GM12878 (cell line): ENCODE data around the gene CAMKMT. TPM values are rescaled to one million over a fixed set of nuclear protein-coding genes. Genes with fewer than 3 reads are reported as not detected.

Source experiments
- ATAC-seq: fragments of 200-7000 bp; cut with Tn5 transposase; 3 replicates; pipeline ENCODE4 v1.9.1; 2020; ENCODE audit warnings: mild to moderate bottlenecking, moderate library complexity
- BruUV-seq: library from RNA; stranded (reverse); fragments of 400-500 nt; replicated peaks from 2 replicates; lab custom pipeline; 2021; lab: Mats Ljungman, UMichigan
- CTCF ChIA-PET: fragments of 300-600 bp; sonication (Branson Sonifier 250); formaldehyde crosslinking; extraction: SDS; loops from one replicate; lab custom pipeline; 2021; ENCODE audit warnings: inconsistent platforms; lab: Yijun Ruan, JAX
- POLR2A ChIA-PET: fragments of 350-600 bp; formaldehyde crosslinking; extraction: SDS; loops from one replicate; lab custom pipeline; 2021; ENCODE audit warnings: inconsistent platforms; lab: Charles Lee
- RAD21 ChIA-PET: fragments of 300-600 bp; sonication (Branson Sonifier 250); formaldehyde crosslinking; loops from one replicate; lab custom pipeline; 2023; ENCODE audit warnings: antibody characterized with exemption; ENCODE audit not compliant: unreplicated experiment; lab: Charles Lee
- SMC1A ChIA-PET: fragments of 300-600 bp; sonication (Branson Sonifier 250); formaldehyde crosslinking; loops from one replicate; lab custom pipeline; 2023; ENCODE audit not compliant: unreplicated experiment, uncharacterized antibody; lab: Charles Lee
- DNase-seq: peaks from one replicate; pipeline ENCODE4 v3.0.0-alpha.2; 2011; ENCODE audit warnings: low read depth, low spot score
- FAIRE-seq: peaks from 3 replicates; lab custom pipeline; 2011; peaks lifted over from hg19 to GRCh38; lab: Jason Lieb, UNC
- H2AFZ ChIP-seq: 2 replicates; pipeline ENCODE4 v1.6.0; 2011; ENCODE audit warnings: low read depth, low read length, control low read depth; ENCODE audit not compliant: control insufficient read depth
- H3K27ac ChIP-seq: 2 replicates; pipeline ENCODE4 v1.5.1; 2011; ENCODE audit warnings: control low read depth; ENCODE audit not compliant: control insufficient read depth, insufficient read depth
- H3K27me3 ChIP-seq, 2 experiments: replicated peaks in 1 of 2; 2 replicates each; pipeline versions ENCODE4 v1.6.0 to v1.6.1; 2011; ENCODE audit warnings: low read length in 1 of 2; ENCODE audit not compliant: control insufficient read depth in 2 of 2, insufficient read depth in 2 of 2
- H3K36me3 ChIP-seq, 2 experiments: 2 replicates each; pipeline ENCODE4 v1.5.1; 2011; ENCODE audit warnings: low read length in 1 of 2; ENCODE audit not compliant: control insufficient read depth in 2 of 2, insufficient read depth in 2 of 2
- H3K4me1 ChIP-seq: 2 replicates; pipeline ENCODE4 v1.6.1; 2011; ENCODE audit warnings: mild to moderate bottlenecking, low read length, moderate library complexity, mixed read lengths; ENCODE audit not compliant: control insufficient read depth, insufficient read depth
- H3K4me2 ChIP-seq: 2 replicates; pipeline ENCODE4 v1.6.0; 2011; ENCODE audit warnings: control low read depth; ENCODE audit not compliant: control insufficient read depth, insufficient read depth
- H3K4me3 ChIP-seq: fragments of 200-600 bp; sonication (generic); 2 replicates; pipeline ENCODE4 v1.5.1; 2016
- H3K79me2 ChIP-seq: 2 replicates; pipeline ENCODE4 v1.6.0; 2011; ENCODE audit warnings: low read length; ENCODE audit not compliant: control insufficient read depth, insufficient read depth
- H3K9ac ChIP-seq: 2 replicates; pipeline ENCODE4 v1.8.0; 2011; ENCODE audit warnings: low read length, control low read depth, mixed read lengths; ENCODE audit not compliant: control insufficient read depth, insufficient read depth
- H3K9me3 ChIP-seq: replicated peaks from 3 replicates; pipeline ENCODE4 v1.5.1; 2011; ENCODE audit warnings: mild to moderate bottlenecking, low read length; ENCODE audit not compliant: control insufficient read depth, insufficient read depth
- H4K20me1 ChIP-seq: 2 replicates; pipeline ENCODE4 v1.6.0; 2011; ENCODE audit not compliant: control insufficient read depth, insufficient read depth
- CUX1 ChIP-seq: IDR thresholded peaks from 2 replicates; pipeline ENCODE4 v1.6.1; 2012; ENCODE audit warnings: improper control_type of control experiment, low read depth, low read length; ENCODE audit not compliant: insufficient replicate concordance
- ETV6 ChIP-seq, 2 experiments: fragments of 450-650 bp in 1 of 2; IDR thresholded peaks in 1 of 2; conservative IDR thresholded peaks in 1 of 2; 2 replicates each; pipeline ENCODE4 v1.6.1; 2014; ENCODE audit warnings: antibody characterized with exemption in 1 of 2, borderline replicate concordance in 1 of 2, low read depth in 1 of 2, mild to moderate bottlenecking in 1 of 2, moderate library complexity in 1 of 2
- JUNB ChIP-seq: IDR thresholded peaks from 2 replicates; pipeline ENCODE4 v1.6.1; 2016; ENCODE audit warnings: antibody characterized with exemption, mild to moderate bottlenecking
- MEF2A ChIP-seq: IDR thresholded peaks from 2 replicates; pipeline ENCODE4 v1.6.1; 2011; ENCODE audit warnings: low read depth, mild to moderate bottlenecking, low read length, moderate library complexity; ENCODE audit not compliant: insufficient read depth
- MTA2 ChIP-seq: fragments of 450-650 bp; IDR thresholded peaks from 2 replicates; pipeline ENCODE4 v1.6.1; 2016; ENCODE audit warnings: low read depth, mild to moderate bottlenecking, moderate library complexity
- MXI1 ChIP-seq: fragments of 150-350 bp; IDR thresholded peaks from 2 replicates; pipeline ENCODE4 v1.6.1; 2011; ENCODE audit warnings: low read depth, mild to moderate bottlenecking, inconsistent platforms, low read length, improper control_type of control experiment
- MYC ChIP-seq: IDR thresholded peaks from 2 replicates; pipeline ENCODE4 v1.6.1; 2011; ENCODE audit warnings: mild to moderate bottlenecking, low read length, moderate library complexity, inconsistent platforms; ENCODE audit not compliant: insufficient read depth, insufficient replicate concordance, insufficient read length, severe bottlenecking
- NFIC ChIP-seq: IDR thresholded peaks from 2 replicates; pipeline ENCODE4 v1.6.1; 2012; ENCODE audit warnings: low read depth, mild to moderate bottlenecking, inconsistent platforms, low read length, moderate library complexity
- NFYA ChIP-seq: IDR thresholded peaks from 2 replicates; pipeline ENCODE4 v1.6.1; 2011; ENCODE audit warnings: low read depth, mild to moderate bottlenecking, low read length, improper control_type of control experiment, borderline replicate concordance
- RAD51 ChIP-seq: fragments of 450-650 bp; IDR thresholded peaks from 2 replicates; pipeline ENCODE4 v1.6.1; 2016; ENCODE audit warnings: moderate library complexity, mild to moderate bottlenecking, inconsistent platforms
- SREBF1 ChIP-seq: IDR thresholded peaks from 2 replicates; pipeline ENCODE4 v1.6.1; 2012; ENCODE audit warnings: mild to moderate bottlenecking, low read length
- YY1 ChIP-seq: IDR thresholded peaks from 2 replicates; pipeline ENCODE4 v1.6.1; 2011; ENCODE audit warnings: low read depth, mild to moderate bottlenecking, low read length
- ZBTB11 ChIP-seq: fragments of 450-650 bp; formaldehyde crosslinking; IDR thresholded peaks from 2 replicates; pipeline ENCODE4 v1.5.0; 2022; ENCODE audit warnings: mild to moderate bottlenecking, missing genetic modification characterization
- ZNF384 ChIP-seq: IDR thresholded peaks from 2 replicates; pipeline ENCODE4 v1.6.1; 2012; ENCODE audit warnings: low read depth, mild to moderate bottlenecking, low read length, improper control_type of control experiment, borderline replicate concordance
- ZZZ3 ChIP-seq: IDR thresholded peaks from 2 replicates; pipeline ENCODE4 v1.6.1; 2011; ENCODE audit warnings: low read depth; ENCODE audit not compliant: control insufficient read depth, insufficient read length
- WGBS: methylation state at CpG from one replicate; pipeline ENCODE4 v1.1.6; 2016; ENCODE audit warnings: low lambda C conversion rate; ENCODE audit not compliant: insufficient replicate concordance, insufficient coverage; ENCODE audit errors: missing lambda C conversion rate; 5-methylcytosine and 5-hydroxymethylcytosine counted together
- in situ Hi-C: fragments of 300-500 bp; cut with MboI; formaldehyde crosslinking; loops from 9 replicates; pipeline ENCODE4 v1.14.3; 2018; ENCODE audit warnings: mixed read lengths
- intact Hi-C: fragments of 100-400 bp; cut with micrococcal nuclease; formaldehyde crosslinking; loops from one replicate; pipeline ENCODE4 v1.14.2; 2022; ENCODE audit not compliant: unreplicated experiment
- polyA plus RNA-seq, 11 experiments: library from polyadenylated mRNA; depleted of rRNA in 4 of 11; unstranded in 6 of 11; stranded (reverse) in 5 of 11; fragments of >200 nt; fragmentation: Nextera tagmentation in 4 of 11; fragmentation: Illumina TruSeq in 1 of 11; extraction: Ambion mirVana in 4 of 11; extraction: Trizol in 1 of 11; gene quantifications; 1 replicate in 1 of 11; 2 replicates in 10 of 11; pipeline versions ENCODE4 v1.2.1 to v1.2.3, GENCODE V29; 2011 to 2016; ENCODE audit warnings: inconsistent platforms in 2 of 11, missing spikeins in 2 of 11, low read depth in 1 of 11
- total RNA-seq, 4 experiments: library from RNA; depleted of rRNA in 3 of 4; stranded (reverse); fragments of >200 nt in 3 of 4; fragmentation: Illumina TruSeq in 1 of 4; extraction: Trizol in 1 of 4; gene quantifications; 2 replicates each; pipeline versions ENCODE4 v1.2.1 to v1.2.3, GENCODE V29; 2013 to 2021

CAMKMT gene
- total and polyA plus RNA-seq, 10 of the 15 experiments (the other 5 are each of a cell fraction or from before 2014, with no cell fraction given), result 2.7 to 16.0 (median 11.8) TPM

- 0 out of 2 replicates have a peak overlapping the region, but pooled peaks have one; percentile 42 for H3K4me2 ChIP-seq
- no peaks in the 10 kb centered on the region for H3K36me3 ChIP-seq
- H3K79me2 ChIP-seq, result no peaks in the 10 kb centered on the region
- H4K20me1 ChIP-seq, result no peaks in the 10 kb centered on the region
- CTCF ChIA-PET, result interaction anchor here (0.7 to 2.0 kb wide), 11 partner anchors 8 to 326 kb away, joined by 3 to 7 read pairs (median 3); no protein-coding TSS in a partner anchor
- H3K9me3 ChIP-seq, result peaks cover 7% of the 10 kb centered on the region
- in situ Hi-C loops, result no loop called here
- no TSS peak for BruUV-seq
- intact Hi-C loops, result no loop called here
- DNase-seq (no peak), ATAC-seq (peak; percentile 67), FAIRE-seq (no peak)
- POLR2A ChIA-PET, result interaction anchor here (0.6 to 1.4 kb wide), 5 partner anchors 10 to 1218 kb away, joined by 3 to 9 read pairs (median 4); no protein-coding TSS in a partner anchor
- SMC1A ChIA-PET, result interaction anchor here (0.6 to 2.2 kb wide), 23 partner anchors 9 to 235 kb away, joined by 3 to 17 read pairs (median 4); no protein-coding TSS in a partner anchor
- H3K4me3 ChIP-seq, result no peak overlapping the region
- RAD21 ChIA-PET, result interaction anchor here (0.6 to 1.6 kb wide), 12 partner anchors 9 to 148 kb away, joined by 3 to 21 read pairs (median 3); no protein-coding TSS in a partner anchor
- H3K27ac ChIP-seq, result no peak overlapping the region
- H3K27me3 ChIP-seq, result no peaks in the 10 kb centered on the region
- 25% methylated on average over 1 of the region's 1 CpG for WGBS
- no peaks in the 10 kb centered on the region; the same call in 1 of the 2 replicates for H3K4me1 ChIP-seq
- H3K9ac ChIP-seq, result no peak overlapping the region
- H2AFZ ChIP-seq, result no peak overlapping the region
- TF ChIP-seq MXI1 (no peak), MTA2 (peak; percentile 96), MYC (no peak), CUX1 (peak; percentile 17), ZZZ3 (no peak), ZNF384 (peak; percentile 83), JUNB (peak; percentile 39; the same call in 1 of the 2 replicates), NFYA (no peak), YY1 (no peak), ZBTB11 (no peak), SREBF1 (no peak), MEF2A (no peak), ETV6 (conservative IDR thresholded peaks at IDR 0.05 in 1 of 2, IDR thresholded peaks at IDR 0.05 in 1 of 2; ENCODE audit: borderline replicate concordance in 1 of 2, low read depth in 1 of 2) (no peak), RAD51 (no peak), NFIC (peak; percentile 49; the same call in 1 of the 2 replicates)
Measured at GRCh38 chr2:44628297-44628696, 266.6 kb downstream of the CAMKMT start.
